ENCODE results near the gene UBR2.

DNA sequence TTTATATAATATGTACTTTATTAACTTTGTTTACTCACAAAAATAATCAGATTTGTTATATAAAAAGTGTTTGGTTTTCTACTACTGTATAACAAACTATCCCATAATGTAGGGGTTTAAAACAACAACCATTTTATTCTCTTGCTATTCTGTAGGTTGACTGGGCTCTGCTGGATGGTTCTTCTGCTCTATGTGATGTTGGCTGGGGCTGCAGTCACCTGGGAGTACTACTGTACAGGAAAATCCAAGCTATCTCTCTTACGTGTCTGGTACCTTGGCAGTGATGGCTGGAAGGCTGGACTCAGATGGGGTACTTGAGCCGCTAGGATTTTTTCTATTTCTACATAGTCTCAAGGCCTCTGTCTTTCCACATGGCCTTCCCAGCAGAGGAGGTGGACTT lies 44.0 kb upstream of the UBR2 start:
- TF ChIP-seq POLR2AphosphoS5 (IDR thresholded peaks at IDR 0.05) (no peak), POLR2A (IDR thresholded peaks at IDR 0.05) (no peak), EP300 (IDR thresholded peaks at IDR 0.05; ENCODE audit: low read depth) (no peak)
- TF ChIP-seq, protein P1, sequence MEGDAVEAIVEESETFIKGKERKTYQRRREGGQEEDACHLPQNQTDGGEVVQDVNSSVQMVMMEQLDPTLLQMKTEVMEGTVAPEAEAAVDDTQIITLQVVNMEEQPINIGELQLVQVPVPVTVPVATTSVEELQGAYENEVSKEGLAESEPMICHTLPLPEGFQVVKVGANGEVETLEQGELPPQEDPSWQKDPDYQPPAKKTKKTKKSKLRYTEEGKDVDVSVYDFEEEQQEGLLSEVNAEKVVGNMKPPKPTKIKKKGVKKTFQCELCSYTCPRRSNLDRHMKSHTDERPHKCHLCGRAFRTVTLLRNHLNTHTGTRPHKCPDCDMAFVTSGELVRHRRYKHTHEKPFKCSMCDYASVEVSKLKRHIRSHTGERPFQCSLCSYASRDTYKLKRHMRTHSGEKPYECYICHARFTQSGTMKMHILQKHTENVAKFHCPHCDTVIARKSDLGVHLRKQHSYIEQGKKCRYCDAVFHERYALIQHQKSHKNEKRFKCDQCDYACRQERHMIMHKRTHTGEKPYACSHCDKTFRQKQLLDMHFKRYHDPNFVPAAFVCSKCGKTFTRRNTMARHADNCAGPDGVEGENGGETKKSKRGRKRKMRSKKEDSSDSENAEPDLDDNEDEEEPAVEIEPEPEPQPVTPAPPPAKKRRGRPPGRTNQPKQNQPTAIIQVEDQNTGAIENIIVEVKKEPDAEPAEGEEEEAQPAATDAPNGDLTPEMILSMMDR (IDR thresholded peaks at IDR 0.05), result no peak
